ENCODE data around the gene WDCP. TPM values are rescaled to one million over a fixed set of nuclear protein-coding genes. Genes with fewer than 3 reads are reported as not detected.

The WDCP gene
- total RNA-seq, 2 donors from 2014 or later = 2.6 to 3.9 TPM

GRCh38 chr2:23988371-23988770, 58.8 kb downstream of the WDCP start:
- no peaks in the 10 kb centered on the region for H3K9me3 ChIP-seq
- no peak for TF ChIP-seq POLR2A (IDR thresholded peaks at IDR 0.05)
- TF ChIP-seq CTCF (IDR thresholded peaks at IDR 0.05) = peak in 4 of 7 experiments; percentile 19 to 41 (median 28)
- no peaks in the 10 kb centered on the region for H3K36me3 ChIP-seq (replicated peaks in 1 of 2; ENCODE audit: insufficient read depth in 1 of 2, low read depth in 2 of 2)
- no peak overlapping the region for H3K4me3 ChIP-seq
- peaks cover 5% of the 10 kb centered on the region for H3K4me1 ChIP-seq
- no peak overlapping the region for H3K27ac ChIP-seq
- intact Hi-C loops (cut with DNase I) = no loop called here
- WGBS, 2 donors = 46 to 52% methylated on average over 2 of the region's 2 CpGs
- ATAC-seq (no peak), DNase-seq (no peak)
- H3K27me3 ChIP-seq = no peaks in the 10 kb centered on the region

Small RNA genes lying within 50 kb of the gene (small RNA-seq; reads per million reads assigned to genes)
- gene RN7SL610P = not detected
- gene RNU6-370P = not detected

Other genes starting within 250 kb of the WDCP start
- gene ATAD2B, start 120.3 kb downstream of the WDCP start, total RNA-seq = 10 to 100 TPM; 16.8 to 20.0 TPM
- gene UBXN2A, start 106.9 kb downstream of the WDCP start, total RNA-seq = 1 to 10 TPM; 4.0 to 7.3 TPM
- gene MFSD2B, start 37.3 kb downstream of the WDCP start, total RNA-seq = not detected
- 10 to 100 TPM; 10.5 to 12.7 TPM for gene FKBP1B, start 2.4 kb upstream of the WDCP start, total RNA-seq
- gene SF3B6, start 28.9 kb upstream of the WDCP start, total RNA-seq = 10 to 100 TPM; 21.4 to 42.8 TPM
- gene TP53I3, start 37.4 kb upstream of the WDCP start, total RNA-seq = 10 to 100 TPM; 18.5 to 36.8 TPM
- gene PFN4, start 75.9 kb upstream of the WDCP start, total RNA-seq = not detected
- gene FAM228B, start 76.1 kb upstream of the WDCP start, total RNA-seq = 10 to 100 TPM in 1 of 2 donors, 1 to 10 TPM in 1; 6.5 to 56.7 TPM
- not detected for gene FAM228A, start 127.7 kb upstream of the WDCP start, total RNA-seq

Measured in body of pancreas (tissue), 4 donors.